Transverse colon (tissue), 4 donors: ENCODE data around the gene SLC4A4.

Experiments
- CTCF ChIP-seq, 5 experiments: fragments of 200-600 bp in 3 of 5; fragments of 450-650 bp in 2 of 5; sonication (generic) in 3 of 5; IDR thresholded peaks; 1 replicate in 2 of 5; 2 replicates in 3 of 5; pipeline ENCODE4 v1.5.1; 2016 to 2017; ENCODE audit warnings: antibody characterized with exemption in 5 of 5, inconsistent platforms in 3 of 5, mild to moderate bottlenecking in 2 of 5, moderate library complexity in 1 of 5
- EP300 ChIP-seq: sonication (generic); formaldehyde crosslinking; IDR thresholded peaks from one replicate; pipeline ENCODE4 v1.6.1; 2017; ENCODE audit warnings: antibody characterized with exemption, low read depth
- POLR2A ChIP-seq: fragments of 450-650 bp; IDR thresholded peaks from one replicate; pipeline ENCODE4 v1.6.1; 2016; ENCODE audit warnings: antibody characterized with exemption, mild to moderate bottlenecking, moderate library complexity
- POLR2AphosphoS5 ChIP-seq, 3 donors: sonication (generic); formaldehyde crosslinking; IDR thresholded peaks; one replicate each; pipeline ENCODE4 v1.6.1; 2016; ENCODE audit warnings: antibody characterized with exemption in 3 of 3

DNA sequence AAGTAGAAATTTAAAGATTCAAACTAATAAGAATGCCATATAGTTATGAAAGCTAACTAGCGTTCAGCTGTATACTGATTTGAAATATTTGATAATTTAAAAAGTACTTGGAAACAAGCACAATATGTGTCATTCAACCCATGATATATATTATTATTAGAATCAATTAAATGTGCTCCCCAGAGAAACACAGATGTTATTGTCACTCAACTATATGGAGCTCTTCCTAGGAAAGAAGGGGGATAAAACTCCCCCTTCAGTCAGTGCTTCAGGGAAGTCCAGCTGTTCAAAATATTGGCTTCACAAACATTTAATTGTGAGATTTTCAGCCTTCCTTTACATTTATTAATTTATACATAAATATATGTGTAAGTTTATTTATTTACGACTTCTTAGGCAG lies 135.9 kb downstream of the SLC4A4 start:
- TF ChIP-seq CTCF (IDR thresholded peaks at IDR 0.05) = no peak
- TF ChIP-seq POLR2A = no peak
- TF ChIP-seq POLR2AphosphoS5 (IDR thresholded peaks at IDR 0.05) = no peak
- TF ChIP-seq EP300 = no peak
